GM23248 (cell line): ENCODE results near the gene UAP1L1. TPM values are rescaled to one million over a fixed set of nuclear protein-coding genes. Genes with fewer than 3 reads are reported as not detected.
A peak's percentile ranks its signal among the peaks of the same experiment; 100 is the strongest.
"Not testable (repeated sequence)": the region's sequence is repeated elsewhere in the genome, so short reads cannot be mapped to it uniquely, and the experiment has no call there.

Experiments used
- DNase-seq: peaks from one replicate; pipeline ENCODE4 v3.0.0-alpha.2; 2015
- H2AFZ ChIP-seq: fragments of 200-600 bp; sonication (generic); 2 replicates; pipeline ENCODE4 v1.6.1; 2016; ENCODE audit warnings: antibody characterized with exemption
- H3F3A ChIP-seq: fragments of 200-600 bp; sonication (generic); 2 replicates; pipeline ENCODE4 v1.6.1; 2016; ENCODE audit warnings: mild to moderate bottlenecking, antibody characterized with exemption, mixed run types; ENCODE audit not compliant: insufficient read depth
- H3K27ac ChIP-seq: fragments of 200-600 bp; sonication (generic); 2 replicates; pipeline ENCODE4 v1.5.1; 2016; ENCODE audit warnings: mild to moderate bottlenecking
- H3K27me3 ChIP-seq: fragments of 200-600 bp; sonication (generic); replicated peaks from 2 replicates; pipeline ENCODE4 v1.6.1; 2016; ENCODE audit warnings: mild to moderate bottlenecking; ENCODE audit not compliant: insufficient read depth
- H3K36me3 ChIP-seq: fragments of 200-600 bp; sonication (generic); 2 replicates; pipeline ENCODE4 v1.6.1; 2016; ENCODE audit warnings: low read depth, mild to moderate bottlenecking
- H3K4me1 ChIP-seq: fragments of 200-600 bp; sonication (generic); 2 replicates; pipeline ENCODE4 v1.6.1; 2016; ENCODE audit warnings: mild to moderate bottlenecking; ENCODE audit not compliant: insufficient read depth
- H3K4me2 ChIP-seq: fragments of 200-600 bp; sonication (generic); one replicate; pipeline ENCODE4 v1.6.1; 2016; ENCODE audit warnings: mild to moderate bottlenecking; ENCODE audit not compliant: unreplicated experiment
- H3K4me3 ChIP-seq: fragments of 200-600 bp; sonication (generic); 2 replicates; pipeline ENCODE4 v1.5.1; 2016; ENCODE audit warnings: mild to moderate bottlenecking
- H3K79me2 ChIP-seq: fragments of 200-600 bp; sonication (generic); 2 replicates; pipeline ENCODE4 v1.6.1; 2016; ENCODE audit warnings: mild to moderate bottlenecking; ENCODE audit not compliant: insufficient read depth
- H3K9ac ChIP-seq: fragments of 200-600 bp; sonication (generic); 2 replicates; pipeline ENCODE4 v1.6.1; 2016; ENCODE audit warnings: mild to moderate bottlenecking
- H3K9me2 ChIP-seq: fragments of 200-600 bp; sonication (generic); 2 replicates; pipeline ENCODE4 v1.6.1; 2016; ENCODE audit warnings: mixed run types, mild to moderate bottlenecking, moderate library complexity; ENCODE audit not compliant: insufficient read depth
- H3K9me3 ChIP-seq: fragments of 200-600 bp; sonication (generic); one replicate; pipeline ENCODE4 v1.6.1; 2017; ENCODE audit warnings: low read depth
- H4K20me1 ChIP-seq: fragments of 200-600 bp; sonication (generic); 2 replicates; pipeline ENCODE4 v1.6.0; 2016; ENCODE audit not compliant: insufficient read depth
- EZH2 ChIP-seq: fragments of 200-600 bp; sonication (generic); IDR thresholded peaks from 2 replicates; pipeline ENCODE4 v1.6.1; 2018; ENCODE audit warnings: antibody characterized with exemption, mild to moderate bottlenecking; ENCODE audit not compliant: insufficient read depth, poor library complexity, severe bottlenecking
- EZH2phosphoT487 ChIP-seq: fragments of 200-600 bp; sonication (generic); IDR thresholded peaks from 2 replicates; pipeline ENCODE4 v1.6.1; 2018; ENCODE audit warnings: antibody characterized with exemption, moderate library complexity, mild to moderate bottlenecking, low read depth; ENCODE audit not compliant: insufficient read depth
- WGBS, 2 experiments: methylation state at CpG; one replicate each; pipeline ENCODE4 v1.1.6; 2015 to 2017; ENCODE audit warnings: low lambda C conversion rate in 2 of 2, low coverage in 1 of 2; ENCODE audit errors: missing lambda C conversion rate in 2 of 2; 5-methylcytosine and 5-hydroxymethylcytosine counted together
- in situ Hi-C: fragments of 300-500 bp; cut with MboI; formaldehyde crosslinking; loops from 2 replicates; pipeline ENCODE4 v1.15.0; 2020
- polyA plus RNA-seq: library from polyadenylated mRNA; unstranded; fragments of >200 nt; fragmentation: Nextera tagmentation; extraction: Ambion mirVana; gene quantifications from 2 replicates; pipeline ENCODE4 v1.2.1, GENCODE V29; 2016
- total RNA-seq: library from RNA; depleted of rRNA; stranded (reverse); fragments of >200 nt; shearing (Covaris generic); gene quantifications from 2 replicates; pipeline ENCODE4 v1.2.3, GENCODE V29; 2014

Gene UAP1L1
- total and polyA plus RNA-seq, 2 experiments from 2014 or later: 4.3 to 5.7 TPM

- Histone ChIP-seq H3K9ac (no peak overlapping the region), H3K4me3 (no peak overlapping the region), H3K27me3 (no peaks in the 10 kb centered on the region), H2AFZ (no peak overlapping the region), H3K79me2 (peaks cover 43% of the 10 kb centered on the region), H3K9me3 (no peaks in the 10 kb centered on the region), H4K20me1 (no peaks in the 10 kb centered on the region), H3K27ac (no peak overlapping the region), H3K4me1 (peaks cover 18% of the 10 kb centered on the region; the same call in 1 of the 2 replicates), H3F3A (peaks cover 8% of the 10 kb centered on the region), H3K36me3 (no peaks in the 10 kb centered on the region), H3K9me2 (no peaks in the 10 kb centered on the region), H3K4me2 (no peak overlapping the region)
- WGBS, 2 experiments: 79 to 83% methylated on average over 5 of the region's 5 CpGs
- DNase-seq: no peak
- in situ Hi-C loops: loop anchor here (10.0 to 25.0 kb wide), 2 partner anchors 91 to 289 kb away; partner anchors contain the start of genes EXD3 and NOXA1
- no peak for TF ChIP-seq EZH2phosphoT487
- no peak for TF ChIP-seq EZH2
These were observed 46.1 kb downstream of the UAP1L1 start for GRCh38 chr9:137123468-137123837.

GRCh38 chr9:137123952-137124462 is 46.7 kb downstream of the UAP1L1 start:
- DNase-seq, H4K20me1 ChIP-seq, H2AFZ ChIP-seq, H3K27me3 ChIP-seq, H3K9me3 ChIP-seq, H3K36me3 ChIP-seq, H3K9me2 ChIP-seq, H3K4me3 ChIP-seq, H3F3A ChIP-seq, H3K9ac ChIP-seq, H3K27ac ChIP-seq, H3K4me2 ChIP-seq: not testable (repeated sequence)
- WGBS, 2 experiments: 74 to 76% methylated on average over 5 of the region's 5 CpGs
- peaks cover 22% of the 10 kb centered on the region; the same call in 1 of the 2 replicates for H3K4me1 ChIP-seq
- H3K79me2 ChIP-seq: peaks cover 49% of the 10 kb centered on the region
- in situ Hi-C loops: loop anchor here (10.0 to 25.0 kb wide), 2 partner anchors 91 to 288 kb away; partner anchors contain the start of genes EXD3 and NOXA1

GRCh38 chr9:137126786-137127185 is 49.5 kb downstream of the UAP1L1 start:
- Histone ChIP-seq H3K4me3 (no peak overlapping the region), H3K36me3 (no peaks in the 10 kb centered on the region), H3K4me1 (peaks cover 22% of the 10 kb centered on the region; the same call in 1 of the 2 replicates), H3K79me2 (peaks cover 54% of the 10 kb centered on the region), H3K9me3 (no peaks in the 10 kb centered on the region), H3K27me3 (no peaks in the 10 kb centered on the region), H3K27ac (no peak overlapping the region), H4K20me1 (no peaks in the 10 kb centered on the region), H3K4me2 (no peak overlapping the region), H3F3A (peaks cover 8% of the 10 kb centered on the region), H3K9ac (peak overlapping the region; percentile 44; the same call in 1 of the 2 replicates), H2AFZ (no peak overlapping the region), H3K9me2 (no peaks in the 10 kb centered on the region)
- DNase-seq: no peak
- no peak for TF ChIP-seq EZH2phosphoT487
- no peak for TF ChIP-seq EZH2
- in situ Hi-C loops: loop anchor here (10.0 kb wide), 1 partner anchor 88 kb away; a partner anchor contains a TSS
- 52% methylated on average over 3 of the region's 3 CpGs for WGBS, 2 experiments

- peak overlapping the region; percentile 77 for H3K4me2 ChIP-seq
- peaks cover 2% of the 10 kb centered on the region; the same call in 1 of the 2 replicates for H3F3A ChIP-seq
- peaks cover 22% of the 10 kb centered on the region; the same call in 1 of the 2 replicates for H3K4me1 ChIP-seq
- H3K27ac ChIP-seq: no peak overlapping the region
- no peaks in the 10 kb centered on the region for H3K36me3 ChIP-seq
- TF ChIP-seq EZH2phosphoT487: no peak
- no peaks in the 10 kb centered on the region for H3K9me2 ChIP-seq
- H3K27me3 ChIP-seq: no peaks in the 10 kb centered on the region
- peak overlapping the region; percentile 55 for H3K4me3 ChIP-seq
- H3K9ac ChIP-seq: peak overlapping the region; percentile 44
- in situ Hi-C loops: loop anchor here (10.0 kb wide), 1 partner anchor 87 kb away; a partner anchor contains a TSS
- 55 to 61% methylated on average over 24 of the region's 24 CpGs for WGBS, 2 experiments
- DNase-seq: peak; percentile 41
- no peaks in the 10 kb centered on the region for H3K9me3 ChIP-seq
- H3K79me2 ChIP-seq: peaks cover 54% of the 10 kb centered on the region
- no peaks in the 10 kb centered on the region for H4K20me1 ChIP-seq
- no peak overlapping the region for H2AFZ ChIP-seq
These were observed 50.2 kb downstream of the UAP1L1 start for GRCh38 chr9:137127301-137128157.
